Activated CD4-positive, alpha-beta T cell treated with anti-CD3 and anti-CD28 coated beads for 4 hours (primary cell): Measurements from ENCODE around the gene CHP2.
"Not testable (repeated sequence)": the region's sequence is repeated elsewhere in the genome, so short reads cannot be mapped to it uniquely, and the experiment has no call there.

Experiments
- DNase-seq, 2 donors: peaks; one replicate each; pipeline ENCODE4 v3.0.0-alpha.2; 2020

The CHP2 gene

GRCh38 chr16:23754594-23755483 is at the start of gene CHP2:
TSS of gene CHP2 (plus strand) at chr16:23755026. CDS start at chr16:23755050, 24 bp downstream.
- no peak for DNase-seq

- no peak for DNase-seq
Observed at GRCh38 chr16:23705517-23705902, 49.3 kb upstream of the CHP2 start.

GRCh38 chr16:23706439-23706838 is 48.4 kb upstream of the CHP2 start:
- no peak for DNase-seq

- DNase-seq = no peak
Observed at GRCh38 chr16:23709536-23709935, 45.3 kb upstream of the CHP2 start.

- DNase-seq = no peak
Observed at GRCh38 chr16:23710008-23710407, 44.8 kb upstream of the CHP2 start.

GRCh38 chr16:23710504-23710903 is 44.3 kb upstream of the CHP2 start:
- DNase-seq = no peak

- no peak for DNase-seq
Observed at GRCh38 chr16:23711785-23712184, 43.0 kb upstream of the CHP2 start.

GRCh38 chr16:23712976-23713375 is 41.9 kb upstream of the CHP2 start, which contains the start of gene ERN2:
TSS of gene ERN2 (minus strand) at chr16:23713222. CDS start at chr16:23713187, 35 bp downstream.
- no peak for DNase-seq

GRCh38 chr16:23716484-23716883 is 38.3 kb upstream of the CHP2 start:
- DNase-seq = no peak

- not testable (repeated sequence) for DNase-seq
Observed at GRCh38 chr16:23722613-23723240, 32.1 kb upstream of the CHP2 start.

GRCh38 chr16:23724096-23724784 is 30.6 kb upstream of the CHP2 start:
- no peak for DNase-seq

GRCh38 chr16:23724785-23725131 is 30.1 kb upstream of the CHP2 start:
- no peak for DNase-seq

GRCh38 chr16:23726710-23727109 is 28.1 kb upstream of the CHP2 start:
- DNase-seq = no peak

- no peak for DNase-seq
Observed at GRCh38 chr16:23728112-23728477, 26.7 kb upstream of the CHP2 start.

- no peak for DNase-seq
Observed at GRCh38 chr16:23729503-23730424, 25.1 kb upstream of the CHP2 start.

GRCh38 chr16:23734176-23734893 is 20.5 kb upstream of the CHP2 start:
- no peak for DNase-seq

GRCh38 chr16:23737423-23738028 is 17.3 kb upstream of the CHP2 start:
- DNase-seq = not testable (repeated sequence)

- no peak for DNase-seq
Observed at GRCh38 chr16:23739516-23739915, 15.3 kb upstream of the CHP2 start.

GRCh38 chr16:23741675-23742303 is 13.0 kb upstream of the CHP2 start:
- no peak for DNase-seq

- no peak for DNase-seq
Observed at GRCh38 chr16:23742766-23743165, 12.1 kb upstream of the CHP2 start.

- DNase-seq = no peak
Observed at GRCh38 chr16:23745263-23745662, 9.6 kb upstream of the CHP2 start.
